Aorta (tissue), 5 donors: ENCODE measurements around the gene UQCRH. TPM values are rescaled to one million over a fixed set of nuclear protein-coding genes. Genes with fewer than 3 reads are reported as not detected.
"Not testable (repeated sequence)": the region's sequence is repeated elsewhere in the genome, so short reads cannot be mapped to it uniquely, and the experiment has no call there.

Source experiments
- ATAC-seq: fragments of 200-7000 bp; cut with Tn5 transposase; one replicate; pipeline ENCODE4 v1.9.1; 2022; ENCODE audit warnings: moderate library complexity; ENCODE audit not compliant: low FRiP score
- DNase-seq, 2 donors: peaks; one replicate each; pipeline ENCODE4 v3.0.0-alpha.2; 2020
- H3K27ac ChIP-seq, 2 donors: one replicate each; pipeline ENCODE4 v1.5.1; 2013; ENCODE audit warnings: low read length in 2 of 2, mild to moderate bottlenecking in 2 of 2, moderate library complexity in 2 of 2, control low read depth in 1 of 2, inconsistent platforms in 1 of 2, low read depth in 1 of 2
- H3K27me3 ChIP-seq, 2 donors: one replicate each; pipeline ENCODE4 v1.6.1; 2013; ENCODE audit warnings: control low read depth in 1 of 2, low read length in 1 of 2, mild to moderate bottlenecking in 1 of 2, moderate library complexity in 1 of 2; ENCODE audit not compliant: insufficient read depth in 2 of 2, control insufficient read depth in 1 of 2
- H3K36me3 ChIP-seq, 2 donors: one replicate each; pipeline ENCODE4 v1.6.1; 2013; ENCODE audit warnings: control low read depth in 1 of 2, low read length in 1 of 2, mild to moderate bottlenecking in 1 of 2; ENCODE audit not compliant: insufficient read depth in 2 of 2, control insufficient read depth in 1 of 2
- H3K4me1 ChIP-seq, 2 donors: one replicate each; pipeline ENCODE4 v1.6.1; 2013; ENCODE audit warnings: low read length in 2 of 2, control low read depth in 1 of 2, mild to moderate bottlenecking in 1 of 2, moderate library complexity in 1 of 2; ENCODE audit not compliant: insufficient read depth in 2 of 2, control insufficient read depth in 1 of 2
- H3K4me3 ChIP-seq, 2 donors: one replicate each; pipeline ENCODE4 v1.5.1; 2013; ENCODE audit warnings: low read length in 2 of 2, control low read depth in 1 of 2, mild to moderate bottlenecking in 1 of 2
- H3K9me3 ChIP-seq: one replicate; pipeline ENCODE4 v1.6.1; 2013; ENCODE audit warnings: mild to moderate bottlenecking, low read length; ENCODE audit not compliant: control insufficient read depth
- WGBS, 2 donors: extraction: QIAGEN DNeasy Blood & Tissue Kit; methylation state at CpG; one replicate each; pipeline ENCODE4 v1.1.7; 2013; 5-methylcytosine and 5-hydroxymethylcytosine counted together
- intact Hi-C, 2 donors: fragments of 100-400 bp; cut with DNase I; formaldehyde crosslinking; loops; one replicate each; pipeline versions ENCODE4 v1.14.2 to v1.15.0; 2022
- polyA plus RNA-seq, 2 donors: library from polyadenylated mRNA; stranded (reverse); fragments of 200-250 nt; gene quantifications; one replicate each; pipeline ENCODE4 v1.2.3, GENCODE V29; 2013
- total RNA-seq, 2 donors: library from RNA; stranded (reverse); fragmentation: NEBNext Ultra II Directional; extraction: Animal tissue kit (Norgen Biotek cat#: 25700); gene quantifications; one replicate each; pipeline ENCODE4 v1.2.1, GENCODE V29; 2021
- donor health status: healthy with polysubstance abuse.
- donor health status: Bipolar disorder and iron deficiency.
- donor health status: DM: no; HTN: no; CAD: no.
- donor health status: DM: no; HTN: no; CAD: no.
- donor health status: DM: yes; HTN: yes; CAD: no.

The UQCRH gene
- total and polyA plus RNA-seq, 4 donors, result 100 to 739 (median 198) TPM

DNA sequence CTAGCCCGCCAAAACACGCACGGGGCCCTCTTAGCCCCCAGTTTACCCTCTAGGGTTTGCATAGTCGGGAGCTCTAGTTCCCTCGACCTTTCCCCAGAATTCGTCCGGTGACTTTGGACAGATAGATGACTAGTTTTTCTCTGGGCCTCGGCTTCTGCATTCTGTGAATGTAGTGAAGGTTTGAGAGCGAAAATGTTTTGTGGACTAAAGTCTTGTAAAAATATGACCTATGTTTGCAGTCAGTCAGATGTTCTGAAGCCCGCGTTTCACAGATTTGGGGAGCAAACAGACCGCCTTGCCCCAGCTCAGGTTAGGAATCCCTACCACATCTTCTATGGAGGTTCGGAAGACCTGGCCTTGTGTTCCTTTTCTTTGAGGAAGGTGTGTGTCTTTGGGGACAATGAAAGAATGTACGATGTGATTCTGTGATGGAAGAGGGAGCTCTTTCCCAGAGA, 401 bp downstream of the UQCRH start:
- DNase-seq, result no peak
- no peaks in the 10 kb centered on the region for H3K27me3 ChIP-seq
- H3K36me3 ChIP-seq, result no peaks in the 10 kb centered on the region
- H3K9me3 ChIP-seq, result no peaks in the 10 kb centered on the region
- 0% methylated on average over 14 of the region's 14 CpGs for WGBS, 2 donors
- peak overlapping the region in 1 of 2 donors; percentile 75 for H3K27ac ChIP-seq
- ATAC-seq, result peak; percentile 8
- peak overlapping the region; percentile 75 to 86 for H3K4me3 ChIP-seq
- no peaks in the 10 kb centered on the region for H3K4me1 ChIP-seq
- intact Hi-C loops, result loop anchor here (1.0 to 5.0 kb wide), 3 partner anchors 36 to 57 kb away; partner anchors contain the start of genes NSUN4 (in 1 of the 2) and RAD54L (in 1 of the 2)

- intact Hi-C loops, result no loop called here
- no peak for DNase-seq
- Histone ChIP-seq H3K27ac (no peak overlapping the region), H3K4me1 (no peaks in the 10 kb centered on the region), H3K27me3 (no peaks in the 10 kb centered on the region), H3K4me3 (no peak overlapping the region), H3K9me3 (no peaks in the 10 kb centered on the region), H3K36me3 (peaks cover 4% of the 10 kb centered on the region in 2 donors)
- WGBS, 2 donors, result 91 to 93% methylated on average over 8 of the region's 8 CpGs
- ATAC-seq, result no peak
Observed at GRCh38 chr1:46306159-46306530, 2.6 kb downstream of the UQCRH start.

DNA sequence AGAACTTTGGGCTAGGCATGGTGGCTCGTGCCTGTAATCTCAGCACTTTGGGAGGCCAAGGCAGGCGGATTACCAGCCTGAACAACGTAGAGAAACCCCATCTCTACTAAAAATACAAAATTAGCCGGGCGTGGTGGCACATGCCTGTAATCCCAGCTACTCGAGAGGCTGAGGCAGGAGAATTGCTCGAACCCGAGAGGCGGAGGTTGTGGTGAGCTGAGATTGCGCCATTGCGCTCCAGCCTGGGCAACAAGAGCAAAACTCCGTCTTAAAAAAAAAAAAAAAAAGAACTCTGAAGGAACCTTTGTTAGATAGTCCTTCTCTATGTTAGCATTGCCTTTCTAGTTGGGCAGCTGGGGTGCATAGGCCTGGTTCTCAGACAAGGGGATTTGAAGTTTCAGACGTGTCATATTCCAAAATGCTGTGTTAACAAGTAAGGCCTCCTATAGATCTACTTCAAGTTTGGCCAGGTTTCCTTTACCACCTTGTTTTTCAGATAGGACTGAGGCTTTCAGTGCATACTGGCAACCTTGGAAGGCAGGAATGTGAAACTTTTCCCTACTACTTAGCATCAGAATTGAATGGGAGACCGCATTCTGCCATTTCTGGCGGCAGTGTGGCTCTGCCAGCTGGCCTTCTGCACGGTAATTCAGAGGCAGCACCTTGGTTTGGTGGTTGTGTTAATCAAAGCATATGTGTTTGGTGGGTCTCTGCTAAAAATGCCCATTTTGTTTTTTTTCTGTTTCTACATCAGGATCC, 6.1 kb downstream of the UQCRH start:
- no peak for DNase-seq
- Histone ChIP-seq H3K4me3 (no peak overlapping the region), H3K9me3 (no peaks in the 10 kb centered on the region), H3K4me1 (no peaks in the 10 kb centered on the region), H3K27me3 (no peaks in the 10 kb centered on the region), H3K27ac (no peak overlapping the region), H3K36me3 (peaks cover 4 to 6% of the 10 kb centered on the region in 2 donors)
- intact Hi-C loops, result no loop called here
- no peak for ATAC-seq
- WGBS, 2 donors, result 90 to 92% methylated on average over 16 of the region's 16 CpGs

GRCh38 chr1:46310321-46310720, 6.8 kb downstream of the UQCRH start:
- intact Hi-C loops, result no loop called here
- H3K36me3 ChIP-seq, result peaks cover 4 to 6% of the 10 kb centered on the region in 2 donors
- 97 to 99% methylated on average over 4 of the region's 4 CpGs for WGBS, 2 donors

GRCh38 chr1:46315669-46316403, 12.3 kb downstream of the UQCRH start:
- H3K27ac ChIP-seq, result no peak overlapping the region

More at GRCh38 chr1:46310321-46310720, 6.8 kb downstream of the UQCRH start:
- no peak for ATAC-seq
- H3K27me3 ChIP-seq, result no peaks in the 10 kb centered on the region
- no peaks in the 10 kb centered on the region for H3K4me1 ChIP-seq
- no peaks in the 10 kb centered on the region for H3K9me3 ChIP-seq
- H3K27ac ChIP-seq, result no peak overlapping the region
- no peak overlapping the region for H3K4me3 ChIP-seq
- DNase-seq, result no peak

GRCh38 chr1:46317323-46317722, 13.8 kb downstream of the UQCRH start:
- no peak for ATAC-seq
- H3K9me3 ChIP-seq, result no peaks in the 10 kb centered on the region
- no peak overlapping the region for H3K4me3 ChIP-seq
- intact Hi-C loops, result no loop called here
- no peak overlapping the region for H3K27ac ChIP-seq
- peaks cover 2 to 8% of the 10 kb centered on the region in 2 donors for H3K36me3 ChIP-seq
- peak in 1 of 2 donors; percentile 47 for DNase-seq
- H3K27me3 ChIP-seq, result no peaks in the 10 kb centered on the region
- 94 to 100% methylated on average over 1 of the region's 1 CpG for WGBS, 2 donors
- H3K4me1 ChIP-seq, result no peaks in the 10 kb centered on the region

More at GRCh38 chr1:46315669-46316403, 12.3 kb downstream of the UQCRH start:
- DNase-seq, result no peak
- no peaks in the 10 kb centered on the region for H3K9me3 ChIP-seq
- 65 to 69% methylated on average over 3 of the region's 3 CpGs for WGBS, 2 donors
- no peaks in the 10 kb centered on the region for H3K4me1 ChIP-seq
- H3K36me3 ChIP-seq, result peaks cover 2 to 8% of the 10 kb centered on the region in 2 donors
- no peaks in the 10 kb centered on the region for H3K27me3 ChIP-seq
- ATAC-seq, result no peak
- intact Hi-C loops, result no loop called here
- H3K4me3 ChIP-seq, result no peak overlapping the region

- H3K4me1 ChIP-seq, H3K9me3 ChIP-seq, H3K4me3 ChIP-seq, H3K27ac ChIP-seq, ATAC-seq, DNase-seq, H3K27me3 ChIP-seq, H3K36me3 ChIP-seq, intact Hi-C loops: not testable (repeated sequence)
- 93 to 94% methylated on average over 6 of the region's 6 CpGs for WGBS, 2 donors
Observed at GRCh38 chr1:46319301-46319700, 15.8 kb downstream of the UQCRH start.

DNA sequence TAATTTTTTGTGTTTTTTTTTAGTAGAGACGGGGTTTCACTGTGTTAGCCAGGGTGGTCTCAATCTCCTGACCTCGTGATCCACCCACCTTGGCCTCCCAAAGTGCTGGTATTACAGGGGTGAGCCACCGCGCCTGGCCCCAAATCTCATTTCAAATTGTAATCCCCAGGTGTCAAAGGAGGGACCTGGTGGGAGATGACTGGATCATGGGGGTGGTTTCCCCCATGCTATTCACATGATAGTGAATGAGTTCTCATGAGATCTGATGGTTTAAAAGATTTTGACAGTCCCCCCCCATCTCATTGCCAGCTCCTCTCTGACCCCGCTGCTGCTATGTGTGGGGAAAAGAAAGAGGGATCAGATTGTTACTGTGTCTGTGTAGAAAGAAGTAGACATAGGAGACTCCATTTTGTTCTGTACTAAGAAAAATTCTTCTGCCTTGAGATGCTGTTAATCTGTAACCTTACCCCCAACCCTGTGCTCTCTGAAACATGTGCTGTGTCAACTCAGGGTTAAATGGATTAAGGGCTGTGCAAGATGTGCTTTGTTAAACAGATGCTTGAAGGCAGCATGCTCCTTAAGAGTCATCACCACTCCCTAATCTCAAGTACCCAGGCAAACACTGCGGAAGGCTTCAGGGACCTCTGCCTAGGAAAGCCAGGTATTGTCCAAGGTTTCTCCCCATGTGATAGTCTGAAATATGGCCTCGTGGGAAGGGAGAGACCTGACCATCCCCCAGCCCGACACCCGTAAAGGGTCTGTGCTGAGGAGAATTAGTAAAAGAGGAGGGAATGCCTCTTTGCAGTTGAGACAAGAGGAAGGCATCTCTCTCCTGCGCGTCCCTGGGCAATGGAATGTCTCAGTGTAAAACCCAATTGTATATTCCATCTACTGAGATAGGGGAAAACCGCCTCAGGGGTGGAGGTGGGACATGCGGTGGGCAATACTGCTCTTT, 16.7 kb downstream of the UQCRH start:
- DNase-seq, result peak in 1 of 2 donors; percentile 11

More for the DNA sequence above, 16.7 kb downstream of the UQCRH start:
- 80 to 82% methylated on average over 10 to 12 of the region's 13 CpGs for WGBS, 2 donors
- ATAC-seq, intact Hi-C loops, H3K36me3 ChIP-seq, H3K9me3 ChIP-seq, H3K4me3 ChIP-seq, H3K27me3 ChIP-seq, H3K27ac ChIP-seq, H3K4me1 ChIP-seq: not testable (repeated sequence)
